Astrocyte of the spinal cord (primary cell): ENCODE measurements around the gene DTX2.
A peak's percentile ranks its signal among the peaks of the same experiment; 100 is the strongest.
"Not testable (repeated sequence)": the region's sequence is repeated elsewhere in the genome, so short reads cannot be mapped to it uniquely, and the experiment has no call there.

Experiments used
- DNase-seq: peaks from one replicate; pipeline ENCODE4 v3.0.0; 2011; ENCODE audit warnings: low read depth, low spot score
- H3K4me3 ChIP-seq: 2 replicates; pipeline ENCODE4 v1.5.1; 2011; ENCODE audit warnings: low read depth, mild to moderate bottlenecking, low read length, moderate library complexity
- CTCF ChIP-seq: IDR thresholded peaks from 2 replicates; pipeline ENCODE4 v1.5.1; 2012; ENCODE audit warnings: low read depth, mild to moderate bottlenecking, low read length, inconsistent platforms
- in situ Hi-C: cut with HindIII; loops from 2 replicates; pipeline ENCODE4 v1.10.0; 2017; ENCODE audit warnings: low sequenced_read_pairs

Gene DTX2

GRCh38 chr7:76461464-76462101 is at the start of gene DTX2:
Gene DTX2, plus strand, starts transcription at chr7:76461709. Its CDS starts 18,801 bp downstream, at chr7:76480510.
- in situ Hi-C loops, DNase-seq: not testable (repeated sequence)
- H3K4me3 ChIP-seq = peak within 1 kb of the TSS; percentile 40

- in situ Hi-C loops = no loop called here
- no peak for DNase-seq
- TF ChIP-seq CTCF = no peak
- H3K4me3 ChIP-seq = no peak overlapping the region
These were observed 49.3 kb upstream of the DTX2 start for GRCh38 chr7:76412249-76412648.

- H3K4me3 ChIP-seq, in situ Hi-C loops, DNase-seq: not testable (repeated sequence)
These were observed 43.7 kb upstream of the DTX2 start for GRCh38 chr7:76417654-76418310.

- H3K4me3 ChIP-seq, in situ Hi-C loops: not testable (repeated sequence)
- peak; percentile 93 for DNase-seq
These were observed 40.4 kb upstream of the DTX2 start for GRCh38 chr7:76421097-76421496.

GRCh38 chr7:76423666-76424412 is 37.7 kb upstream of the DTX2 start:
- in situ Hi-C loops = no loop called here
- DNase-seq = peak; percentile 5
- no peak for TF ChIP-seq CTCF
- no peak overlapping the region for H3K4me3 ChIP-seq

GRCh38 chr7:76424413-76425111 is 36.9 kb upstream of the DTX2 start, which contains the start of gene ZP3:
Gene ZP3, plus strand, starts transcription at chr7:76424950. Its CDS starts 15 bp downstream, at chr7:76424965.
- H3K4me3 ChIP-seq = no peak within 1 kb of the TSS
- no peak for TF ChIP-seq CTCF
- no peak for DNase-seq
- in situ Hi-C loops = no loop called here

- no peak overlapping the region for H3K4me3 ChIP-seq
- TF ChIP-seq CTCF = no peak
- DNase-seq = no peak
- in situ Hi-C loops = no loop called here
These were observed 36.4 kb upstream of the DTX2 start for GRCh38 chr7:76425156-76425555.

- H3K4me3 ChIP-seq, in situ Hi-C loops, DNase-seq: not testable (repeated sequence)
These were observed 36.0 kb upstream of the DTX2 start for GRCh38 chr7:76425558-76425957.
